ENCODE data around the gene PTK7.
A peak's percentile ranks its signal among the peaks of the same experiment; 100 is the strongest.
"Not testable (repeated sequence)": the region's sequence is repeated elsewhere in the genome, so short reads cannot be mapped to it uniquely, and the experiment has no call there.

Gene PTK7

DNA sequence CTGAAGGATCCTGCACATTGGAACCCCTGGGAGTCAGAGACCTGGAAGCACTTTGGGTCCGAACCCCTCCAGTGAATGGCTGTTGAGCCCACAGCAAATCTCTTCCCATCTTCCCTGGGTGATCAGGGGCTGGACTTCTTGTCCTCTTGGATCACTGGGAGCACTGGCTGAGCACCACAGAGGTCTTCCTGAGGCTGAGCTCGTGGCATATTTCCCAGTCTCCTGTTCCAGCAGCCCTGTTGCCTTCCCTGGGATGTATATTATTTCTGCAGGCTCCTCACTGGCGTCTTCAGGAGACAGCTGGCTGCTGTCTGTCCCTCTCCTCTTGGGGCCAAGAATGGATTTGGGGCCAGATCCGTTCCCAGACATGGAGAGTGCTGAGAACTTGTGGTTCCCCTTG, 43.4 kb downstream of the PTK7 start:
- DNase-seq (ENCODE audit: low spot score): no peak

- DNase-seq (ENCODE audit: low spot score): no peak
These were observed 44.1 kb downstream of the PTK7 start for GRCh38 chr6:43120101-43120763.

DNA sequence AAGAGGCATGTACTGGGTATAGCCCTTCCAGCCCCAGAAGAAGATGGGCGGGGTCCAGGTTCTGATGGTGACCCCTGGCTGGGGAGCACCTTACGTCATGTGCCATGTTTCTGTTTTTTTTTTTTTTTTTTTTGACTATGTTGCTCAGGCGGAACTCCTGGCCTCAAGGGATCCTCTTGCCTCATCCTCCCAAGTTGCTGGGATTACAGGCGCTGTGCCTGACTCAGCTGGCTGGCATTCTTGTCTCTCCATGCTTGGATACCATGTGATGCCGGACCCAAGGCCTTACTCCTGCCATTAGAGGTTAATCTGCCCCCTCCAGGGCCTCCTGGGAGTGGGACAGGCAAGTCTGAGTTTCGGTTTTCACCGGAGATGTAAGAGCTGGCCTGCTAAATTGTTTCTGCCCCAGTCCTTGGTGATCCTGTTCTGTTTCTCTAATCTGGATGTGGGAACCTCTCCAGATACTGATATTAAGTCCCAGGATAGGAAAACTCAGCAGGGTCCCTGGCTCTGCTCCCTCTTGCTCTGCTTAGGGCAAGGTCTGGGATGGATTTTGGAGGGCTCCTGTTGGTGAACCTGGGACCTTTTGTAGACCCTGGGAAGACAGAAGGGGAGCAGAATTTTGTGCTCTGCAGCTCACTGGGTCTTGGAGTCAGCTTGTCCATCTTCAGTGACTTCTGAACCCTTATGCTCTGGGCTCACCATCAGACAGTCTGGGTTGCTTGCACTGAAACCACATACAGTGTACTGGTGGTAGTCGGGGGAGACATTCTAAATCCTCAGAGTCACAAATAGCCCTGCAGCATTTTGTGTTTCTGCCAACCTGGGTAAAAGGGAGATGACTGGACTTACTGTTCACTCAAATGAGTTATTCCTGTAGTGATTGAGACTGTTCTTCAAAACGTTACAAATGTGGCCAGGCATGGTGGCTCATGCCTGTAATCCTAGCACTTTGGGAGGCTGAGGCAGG, 45.1 kb downstream of the PTK7 start:
- DNase-seq (ENCODE audit: low spot score): no peak

DNA sequence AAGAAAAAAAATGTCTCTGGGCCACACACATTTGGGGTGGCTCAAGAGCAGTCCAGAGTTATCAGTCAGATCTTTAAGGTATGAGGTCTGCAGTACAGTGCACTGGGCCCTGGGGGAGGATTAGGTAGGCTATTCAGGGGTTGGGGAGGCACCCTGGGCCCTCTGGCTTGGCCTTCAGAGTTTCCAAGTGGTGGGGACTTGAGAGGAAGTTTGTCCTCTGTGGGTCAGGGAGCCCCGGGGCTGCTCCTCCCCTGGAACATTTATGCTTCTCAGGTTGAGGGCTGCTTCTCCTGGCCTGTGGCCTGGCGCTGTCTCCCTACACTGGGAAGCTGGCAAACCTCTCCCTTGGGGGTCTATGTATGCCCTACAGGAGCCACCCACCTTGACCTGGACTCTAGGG, 46.0 kb downstream of the PTK7 start:
- DNase-seq (ENCODE audit: low spot score): no peak

- DNase-seq (ENCODE audit: low spot score): no peak
These were observed 47.6 kb downstream of the PTK7 start for GRCh38 chr6:43123461-43124314.

GRCh38 chr6:43124481-43124880, 48.4 kb downstream of the PTK7 start:
- no peak for DNase-seq (ENCODE audit: low spot score)

GRCh38 chr6:43125119-43125518, 49.0 kb downstream of the PTK7 start:
- DNase-seq (ENCODE audit: low spot score): no peak

GRCh38 chr6:43125555-43125954, 49.4 kb downstream of the PTK7 start:
- no peak for DNase-seq (ENCODE audit: low spot score)

GRCh38 chr6:43127180-43127579, 51.1 kb downstream of the PTK7 start:
- no peak for DNase-seq (ENCODE audit: low spot score)

- DNase-seq (ENCODE audit: low spot score): no peak
These were observed 51.8 kb downstream of the PTK7 start for GRCh38 chr6:43127877-43128276.

GRCh38 chr6:43128926-43129325, 52.8 kb downstream of the PTK7 start:
- no peak for DNase-seq (ENCODE audit: low spot score)

- DNase-seq (ENCODE audit: low spot score): peak; percentile 71
These were observed 53.5 kb downstream of the PTK7 start for GRCh38 chr6:43129434-43130194.

DNA sequence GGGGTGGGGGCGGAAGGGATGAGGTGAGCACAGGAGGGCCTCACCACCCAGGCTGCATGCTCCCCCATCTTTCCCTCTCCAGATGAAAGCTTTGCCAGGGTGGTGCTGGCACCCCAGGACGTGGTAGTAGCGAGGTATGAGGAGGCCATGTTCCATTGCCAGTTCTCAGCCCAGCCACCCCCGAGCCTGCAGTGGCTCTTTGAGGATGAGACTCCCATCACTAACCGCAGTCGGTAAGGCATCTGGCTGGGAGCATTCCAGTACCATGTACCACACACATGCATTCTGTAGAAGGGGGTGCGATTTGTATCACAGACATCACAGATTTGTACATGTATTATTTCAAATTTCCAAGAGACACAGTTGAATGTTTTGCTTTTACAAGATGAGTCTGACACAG, 54.3 kb downstream of the PTK7 start:
- DNase-seq (ENCODE audit: low spot score): no peak

DNA sequence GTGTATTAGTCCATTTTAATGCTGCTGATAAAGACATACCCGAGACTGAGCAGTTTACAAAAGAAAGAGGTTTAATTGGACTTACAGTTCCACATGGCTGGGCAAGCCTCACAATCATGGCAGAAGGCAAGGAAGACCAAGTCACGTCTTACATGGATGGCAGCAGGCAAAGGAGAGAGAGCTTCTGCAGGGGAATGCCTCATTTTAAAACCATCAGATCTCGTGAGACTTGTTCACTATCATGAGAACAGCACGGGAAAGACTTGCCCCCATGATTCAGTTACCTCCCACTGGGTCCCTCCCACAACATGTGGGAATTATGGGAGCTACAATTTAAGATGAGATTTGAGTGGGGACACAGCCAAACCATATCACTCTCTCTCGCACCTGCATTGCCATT, 55.3 kb downstream of the PTK7 start:
- DNase-seq (ENCODE audit: low spot score): not testable (repeated sequence)

- DNase-seq (ENCODE audit: low spot score): no peak
These were observed 62.2 kb downstream of the PTK7 start for GRCh38 chr6:43138267-43138666.

GRCh38 chr6:43139973-43140372, 63.9 kb downstream of the PTK7 start:
- DNase-seq (ENCODE audit: low spot score): not testable (repeated sequence)

GRCh38 chr6:43141644-43142043, 65.5 kb downstream of the PTK7 start:
- DNase-seq (ENCODE audit: low spot score): no peak

- DNase-seq (ENCODE audit: low spot score): no peak
These were observed 66.0 kb downstream of the PTK7 start for GRCh38 chr6:43142101-43142500.

GRCh38 chr6:43143235-43144128, 67.4 kb downstream of the PTK7 start:
- peak; percentile 90 for DNase-seq (ENCODE audit: low spot score)

DNA sequence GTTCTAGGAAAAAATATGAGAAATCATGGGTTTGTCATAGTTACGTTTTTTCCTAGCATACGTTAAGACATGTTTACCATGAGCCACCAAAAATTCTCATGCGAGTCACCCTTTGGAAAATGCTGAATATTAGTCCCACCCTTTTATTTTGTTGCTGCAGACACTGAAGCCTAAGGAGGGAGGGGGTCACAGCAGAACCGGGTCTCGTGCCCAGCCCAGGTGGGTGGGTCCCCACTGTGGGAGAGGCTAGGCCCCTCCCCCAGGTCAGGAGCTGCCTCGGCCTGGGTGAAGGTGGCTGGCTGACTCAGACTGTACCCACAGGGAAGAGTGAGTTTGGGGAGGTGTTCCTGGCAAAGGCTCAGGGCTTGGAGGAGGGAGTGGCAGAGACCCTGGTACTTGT, 68.8 kb downstream of the PTK7 start:
- no peak for DNase-seq (ENCODE audit: low spot score)

DNA sequence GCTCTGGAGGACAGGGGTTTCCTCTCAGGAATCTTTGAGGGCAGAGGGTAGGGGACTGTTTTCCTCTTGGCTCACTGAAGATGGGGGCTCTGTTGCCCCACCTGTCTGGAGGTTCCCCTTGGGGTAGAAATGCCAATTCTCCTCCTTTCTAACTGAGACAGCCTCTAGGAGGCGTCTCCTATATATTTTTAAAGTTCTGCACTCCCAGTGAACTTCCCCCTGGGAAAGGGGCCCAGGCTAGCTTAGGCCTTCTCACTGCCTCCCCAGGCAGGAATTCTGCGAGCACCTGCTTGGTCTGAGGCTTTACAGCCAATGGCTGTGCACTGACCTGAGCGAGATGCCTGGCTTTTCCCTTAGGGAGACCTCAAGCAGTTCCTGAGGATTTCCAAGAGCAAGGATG, 70.1 kb downstream of the PTK7 start:
- no peak for DNase-seq (ENCODE audit: low spot score)
